Stimulated activated CD4-positive, alpha-beta T cell treated with anti-CD3 and anti-CD28 coated beads, Interleukin-15, amount 100 ng/mL, for 48 hours (primary cell): Measurements from ENCODE around the gene RNF144A.

Source experiments
- DNase-seq, 2 donors: peaks; one replicate each; pipeline ENCODE4 v3.0.0-alpha.2; 2020; ENCODE audit warnings: low read depth in 2 of 2

The RNF144A gene

GRCh38 chr2:7044253-7045250 lies 127.3 kb downstream of the RNF144A start:
- peak; percentile 21 to 46 for DNase-seq

- DNase-seq: no peak
Observed at GRCh38 chr2:7045601-7046590, 128.7 kb downstream of the RNF144A start.

DNA sequence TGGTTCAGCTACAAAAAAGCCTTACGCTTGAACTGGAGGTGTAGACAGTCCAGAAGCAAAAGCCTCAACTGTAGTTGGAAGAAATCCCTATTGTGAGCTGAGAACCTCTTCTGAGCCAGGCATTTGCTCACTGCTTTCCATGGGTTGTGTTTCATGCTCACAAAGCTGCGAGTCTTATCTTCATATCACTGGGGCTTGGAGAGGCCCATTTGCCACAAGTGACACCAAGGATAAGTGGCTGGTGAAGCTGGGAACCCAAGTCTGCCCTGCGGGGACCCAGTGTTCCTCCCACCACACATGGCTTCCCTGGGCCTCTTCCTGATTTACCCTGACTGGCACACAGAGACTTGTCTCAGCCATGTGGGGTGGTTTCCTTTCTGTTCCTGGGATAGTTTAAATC lies 130.4 kb downstream of the RNF144A start:
- DNase-seq: no peak

DNA sequence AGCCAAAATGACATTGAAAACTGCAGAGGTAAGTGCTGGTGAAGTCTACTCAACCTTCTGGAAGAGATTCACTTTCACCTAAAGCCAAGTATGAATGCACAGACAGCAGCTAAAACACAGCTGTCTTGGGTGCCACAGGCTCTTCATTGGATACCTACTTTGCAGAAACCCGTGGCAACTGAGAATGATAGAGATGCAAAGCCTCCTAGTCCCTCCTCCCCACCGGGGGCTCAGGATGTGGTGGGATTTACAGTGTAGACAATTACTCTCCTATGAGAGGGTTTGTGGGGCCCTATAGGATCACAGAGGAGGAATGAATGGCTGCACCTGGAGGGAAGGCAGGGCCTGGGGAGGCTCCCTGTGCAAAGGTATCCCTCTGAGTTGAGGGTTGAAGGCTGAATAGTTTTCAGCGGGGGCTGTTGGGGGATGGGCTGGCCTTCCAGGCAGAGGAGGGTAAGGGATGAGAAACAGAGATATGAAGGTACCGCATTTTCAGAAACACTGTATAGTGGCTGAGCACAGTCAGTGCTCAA lies 131.6 kb downstream of the RNF144A start:
- DNase-seq: no peak

DNA sequence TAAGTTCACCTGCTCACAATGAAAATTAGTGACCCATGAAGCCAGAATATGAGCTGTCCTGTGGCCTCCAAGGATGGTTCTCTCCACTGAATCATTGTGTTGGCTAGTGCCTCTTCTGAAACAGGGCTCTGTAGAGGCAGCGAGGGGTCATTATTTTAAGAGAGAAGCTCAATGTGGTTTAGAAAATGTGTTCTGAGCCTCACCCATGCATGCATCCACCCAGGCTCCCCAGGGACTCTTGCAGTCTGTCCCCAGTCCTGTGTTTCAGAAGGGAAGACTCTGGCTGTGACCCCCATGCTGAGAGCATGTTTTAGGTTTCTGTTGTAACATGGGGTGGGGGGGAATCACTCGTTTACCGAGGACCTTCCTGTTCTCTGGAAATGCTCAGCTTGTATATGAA lies 135.2 kb downstream of the RNF144A start:
- DNase-seq: no peak

DNA sequence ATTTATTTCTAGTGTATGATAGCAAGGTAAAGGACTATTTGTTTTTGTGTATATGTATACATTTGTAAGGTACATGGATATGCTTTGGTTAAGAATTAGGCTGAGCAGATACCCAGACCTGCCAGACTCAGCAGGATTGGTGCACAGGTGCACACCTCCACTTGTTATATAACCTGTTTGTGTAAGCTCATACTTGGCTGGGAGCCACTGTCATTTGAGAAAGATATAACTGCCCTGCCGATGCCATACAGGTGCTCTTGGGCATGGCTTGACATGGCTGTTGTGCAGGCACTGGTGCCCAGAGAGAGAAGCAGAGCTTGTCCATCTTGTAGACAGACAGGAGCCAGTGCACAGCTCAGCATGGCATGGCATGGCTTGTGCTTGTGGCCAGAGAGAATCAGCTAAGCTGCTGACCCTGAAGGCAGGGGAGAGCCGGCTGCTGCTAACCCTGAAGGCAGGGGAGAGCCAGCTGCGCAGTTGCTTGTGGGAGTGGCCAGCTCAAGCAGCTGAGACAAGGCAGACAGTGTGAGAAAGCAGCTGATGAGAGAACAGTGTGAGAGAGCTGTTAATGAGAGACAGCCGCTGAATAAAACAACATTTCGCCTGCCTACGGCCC lies 136.5 kb downstream of the RNF144A start:
- DNase-seq: no peak

GRCh38 chr2:7057865-7058400 lies 140.7 kb downstream of the RNF144A start:
- DNase-seq: no peak

GRCh38 chr2:7060156-7060555 lies 142.9 kb downstream of the RNF144A start:
- DNase-seq: no peak

- DNase-seq: no peak
Observed at GRCh38 chr2:7060631-7061449, 143.6 kb downstream of the RNF144A start.

DNA sequence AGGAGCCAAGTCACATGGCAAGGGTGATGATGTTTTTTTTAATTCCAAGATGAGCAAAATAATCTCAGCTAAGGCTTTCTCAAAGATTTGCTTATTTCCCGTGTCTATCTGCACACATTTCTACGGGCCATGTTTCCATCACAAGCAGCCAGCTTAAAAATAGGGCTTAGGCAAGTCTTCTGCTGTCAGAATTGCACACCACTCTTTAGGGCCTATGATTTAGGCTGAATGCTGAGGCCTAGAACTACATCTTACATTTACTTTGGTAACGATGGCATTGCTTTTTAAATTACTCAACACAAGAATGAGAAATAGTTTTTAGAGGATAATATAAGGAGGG lies 144.2 kb downstream of the RNF144A start:
- no peak for DNase-seq

- DNase-seq: no peak
Observed at GRCh38 chr2:7061921-7062320, 144.7 kb downstream of the RNF144A start.

DNA sequence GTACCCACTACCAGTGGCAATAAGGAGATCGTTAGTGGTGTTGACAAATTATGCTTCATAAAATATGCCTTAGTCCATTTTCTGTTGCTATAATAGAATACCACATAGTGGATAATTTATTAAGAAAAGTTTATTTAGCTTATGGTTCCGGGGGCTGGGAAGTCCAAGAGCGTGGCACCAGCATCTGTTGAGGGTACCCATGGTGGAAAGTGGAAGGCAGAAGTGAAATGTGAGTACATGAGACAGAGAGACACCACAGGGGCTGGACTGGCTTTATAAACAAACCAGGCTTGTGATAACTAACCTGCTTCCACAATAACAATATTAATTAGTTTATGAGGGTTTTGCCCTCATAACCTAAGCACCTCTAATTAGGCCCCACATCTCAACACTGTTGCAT lies 146.6 kb downstream of the RNF144A start:
- DNase-seq: no peak

DNA sequence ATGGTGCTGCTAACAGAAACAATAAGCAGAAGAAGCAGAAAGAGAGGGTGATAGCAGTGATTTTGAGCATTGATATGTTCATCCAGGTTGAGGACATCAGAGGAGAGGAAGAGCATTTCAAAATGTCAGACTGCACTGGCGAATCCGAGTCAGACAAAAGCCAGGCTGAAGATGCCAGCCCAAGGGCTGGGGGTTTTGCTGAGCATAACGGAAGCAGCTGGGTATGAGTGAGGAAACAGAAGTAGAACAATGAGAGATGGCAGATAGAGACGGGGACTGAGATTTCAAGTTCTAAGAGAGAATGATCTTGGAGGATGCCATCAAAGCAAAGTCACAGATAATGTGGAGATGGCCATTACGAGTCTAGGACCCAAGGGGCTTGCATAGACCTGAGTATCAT lies 151.2 kb downstream of the RNF144A start:
- no peak for DNase-seq

- no peak for DNase-seq
Observed at GRCh38 chr2:7070483-7070882, 153.3 kb downstream of the RNF144A start.

DNA sequence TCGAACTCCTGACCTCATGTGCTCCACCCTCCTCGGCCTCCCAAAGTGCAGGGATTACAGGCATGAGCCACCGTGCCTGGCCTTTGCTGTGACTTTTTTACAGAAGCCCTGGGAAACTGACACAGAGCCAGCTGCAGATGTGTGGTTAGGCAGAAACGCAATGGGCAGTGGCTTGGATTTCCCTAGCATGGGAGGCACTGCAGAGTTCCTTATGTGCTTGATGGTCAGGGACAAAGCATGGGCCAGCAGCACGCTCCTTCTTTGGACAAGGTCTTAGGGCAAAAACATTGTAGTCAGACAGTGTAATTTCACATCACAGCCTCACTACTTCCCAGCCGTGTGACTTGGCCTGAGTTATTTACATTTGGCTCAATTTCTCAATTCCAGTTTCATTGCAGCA lies 153.9 kb downstream of the RNF144A start:
- no peak for DNase-seq

GRCh38 chr2:7071916-7072556 lies 154.8 kb downstream of the RNF144A start:
- no peak for DNase-seq

- no peak for DNase-seq
Observed at GRCh38 chr2:7073901-7074300, 156.7 kb downstream of the RNF144A start.

GRCh38 chr2:7075834-7076233 lies 158.6 kb downstream of the RNF144A start:
- DNase-seq: no peak

- DNase-seq: no peak
Observed at GRCh38 chr2:7077660-7078267, 160.6 kb downstream of the RNF144A start.
